ENCODE data around the gene PCNX2. TPM values are rescaled to one million over a fixed set of nuclear protein-coding genes. Genes with fewer than 3 reads are reported as not detected.

The PCNX2 gene
- total RNA-seq, 2 donors from 2014 or later = 24.1 to 72.1 TPM

GRCh38 chr1:233022246-233022645, 273.3 kb downstream of the PCNX2 start:
- Histone ChIP-seq H3K9me3 (no peaks in the 10 kb centered on the region), H3K36me3 (replicated peaks in 1 of 2; ENCODE audit: insufficient read depth in 1 of 2, low read depth in 2 of 2) (no peaks in the 10 kb centered on the region), H3K27ac (no peak overlapping the region), H3K4me3 (no peak overlapping the region), H3K4me1 (peaks cover 19% of the 10 kb centered on the region), H3K27me3 (no peaks in the 10 kb centered on the region)
- DNase-seq (no peak), ATAC-seq (no peak)
- intact Hi-C loops (cut with DNase I) = loop anchor here (10.0 kb wide), 1 partner anchor 387 kb away; the partner anchor contains the start of gene SIPA1L2
- no peak for TF ChIP-seq CTCF (IDR thresholded peaks at IDR 0.05)
- TF ChIP-seq POLR2A (IDR thresholded peaks at IDR 0.05) = no peak
- 82 to 98% methylated on average over 2 of the region's 2 CpGs for WGBS, 2 donors

GRCh38 chr1:233020426-233020825, 275.1 kb downstream of the PCNX2 start:
- Histone ChIP-seq H3K4me1 (peaks cover 24% of the 10 kb centered on the region), H3K4me3 (no peak overlapping the region), H3K36me3 (replicated peaks in 1 of 2; ENCODE audit: insufficient read depth in 1 of 2, low read depth in 2 of 2) (no peaks in the 10 kb centered on the region), H3K9me3 (no peaks in the 10 kb centered on the region), H3K27ac (no peak overlapping the region), H3K27me3 (no peaks in the 10 kb centered on the region)
- TF ChIP-seq CTCF (IDR thresholded peaks at IDR 0.05) (no peak), POLR2A (IDR thresholded peaks at IDR 0.05) (no peak)
- peak in 3 of 4 donors; percentile 29 to 64 (median 33) for DNase-seq
- intact Hi-C loops (cut with DNase I) = loop anchor here (10.0 kb wide), 1 partner anchor 386 kb away; the partner anchor contains the start of gene SIPA1L2
- 24 to 36% methylated on average over 8 of the region's 8 CpGs for WGBS, 2 donors
- peak; percentile 43 for ATAC-seq

GRCh38 chr1:233019778-233020325, 275.7 kb downstream of the PCNX2 start:
- peaks cover 24% of the 10 kb centered on the region for H3K4me1 ChIP-seq
- 41 to 52% methylated on average over 12 of the region's 12 CpGs for WGBS, 2 donors
- no peak overlapping the region for H3K4me3 ChIP-seq
- intact Hi-C loops (cut with DNase I) = loop anchor here (10.0 kb wide), 1 partner anchor 385 kb away; the partner anchor contains the start of gene SIPA1L2
- peak in 2 of 4 donors; percentile 10 to 25 for DNase-seq
- ATAC-seq = peak; percentile 42
- no peak overlapping the region for H3K27ac ChIP-seq
- no peaks in the 10 kb centered on the region for H3K27me3 ChIP-seq
- H3K36me3 ChIP-seq (replicated peaks in 1 of 2; ENCODE audit: insufficient read depth in 1 of 2, low read depth in 2 of 2) = no peaks in the 10 kb centered on the region
- no peaks in the 10 kb centered on the region for H3K9me3 ChIP-seq
- TF ChIP-seq POLR2A (IDR thresholded peaks at IDR 0.05) = no peak
- no peak for TF ChIP-seq CTCF (IDR thresholded peaks at IDR 0.05)

GRCh38 chr1:233019083-233019482, 276.4 kb downstream of the PCNX2 start:
- H3K27me3 ChIP-seq = no peaks in the 10 kb centered on the region
- DNase-seq (no peak), ATAC-seq (no peak)
- 90 to 91% methylated on average over 3 of the region's 3 CpGs for WGBS, 2 donors
- peaks cover 24% of the 10 kb centered on the region for H3K4me1 ChIP-seq
- no peaks in the 10 kb centered on the region for H3K9me3 ChIP-seq
- H3K36me3 ChIP-seq (replicated peaks in 1 of 2; ENCODE audit: insufficient read depth in 1 of 2, low read depth in 2 of 2) = no peaks in the 10 kb centered on the region
- intact Hi-C loops (cut with DNase I) = no loop called here
- H3K27ac ChIP-seq = no peak overlapping the region
- TF ChIP-seq CTCF (IDR thresholded peaks at IDR 0.05) (no peak), POLR2A (IDR thresholded peaks at IDR 0.05) (no peak)
- no peak overlapping the region for H3K4me3 ChIP-seq

- Histone ChIP-seq H3K27me3 (no peaks in the 10 kb centered on the region), H3K36me3 (replicated peaks in 1 of 2; ENCODE audit: insufficient read depth in 1 of 2, low read depth in 2 of 2) (no peaks in the 10 kb centered on the region), H3K9me3 (no peaks in the 10 kb centered on the region), H3K4me3 (no peak overlapping the region), H3K27ac (no peak overlapping the region), H3K4me1 (peaks cover 24% of the 10 kb centered on the region)
- ATAC-seq (no peak), DNase-seq (no peak)
- TF ChIP-seq CTCF (IDR thresholded peaks at IDR 0.05) (no peak), POLR2A (IDR thresholded peaks at IDR 0.05) (no peak)
- 44 to 48% methylated on average over 6 of the region's 6 CpGs for WGBS, 2 donors
- intact Hi-C loops (cut with DNase I) = no loop called here
Measured at GRCh38 chr1:233016798-233017197, 278.7 kb downstream of the PCNX2 start.

Measured in body of pancreas (tissue), 4 donors.